Lung (tissue), 12 donors: ENCODE data around the gene HIBCH. TPM values are rescaled to one million over a fixed set of nuclear protein-coding genes. Genes with fewer than 3 reads are reported as not detected.

Source experiments
- ATAC-seq: fragments of 200-7000 bp; cut with Tn5 transposase; one replicate; pipeline ENCODE4 v1.9.1; 2020; ENCODE audit warnings: moderate number of reproducible peaks; ENCODE audit not compliant: insufficient read depth, low FRiP score
- DNase-seq, 3 donors: peaks; one replicate each; pipeline ENCODE4 v3.0.0-alpha.2; 2013 to 2017
- H3K27ac ChIP-seq, 2 donors: one replicate each; pipeline ENCODE4 v1.5.1; 2013; ENCODE audit warnings: mild to moderate bottlenecking in 2 of 2, moderate library complexity in 2 of 2, control low read depth in 1 of 2, inconsistent platforms in 1 of 2, low read depth in 1 of 2, low read length in 1 of 2
- H3K27me3 ChIP-seq, 3 donors: one replicate each; pipeline ENCODE4 v1.5.1; 2013; ENCODE audit warnings: low read length in 2 of 3; ENCODE audit not compliant: control insufficient read depth in 3 of 3, insufficient read depth in 3 of 3
- H3K36me3 ChIP-seq, 4 donors: one replicate each; pipeline ENCODE4 v1.5.1; 2013; ENCODE audit warnings: low read length in 4 of 4, mild to moderate bottlenecking in 1 of 4, moderate library complexity in 1 of 4; ENCODE audit not compliant: control insufficient read depth in 4 of 4, insufficient read depth in 4 of 4
- H3K4me1 ChIP-seq, 5 donors: one replicate each; pipeline ENCODE4 v1.5.1; 2013; ENCODE audit warnings: low read length in 5 of 5, mild to moderate bottlenecking in 2 of 5, moderate library complexity in 1 of 5; ENCODE audit not compliant: control insufficient read depth in 5 of 5, insufficient read depth in 5 of 5
- H3K4me3 ChIP-seq: one replicate; pipeline ENCODE4 v1.5.1; 2013; ENCODE audit warnings: mild to moderate bottlenecking, control low read depth, moderate library complexity
- H3K9ac ChIP-seq, 2 donors: one replicate each; pipeline ENCODE4 v1.5.1; 2013; ENCODE audit warnings: low read length in 2 of 2, control low read depth in 1 of 2; ENCODE audit not compliant: insufficient read depth in 1 of 2
- H3K9me3 ChIP-seq, 4 donors: one replicate each; pipeline ENCODE4 v1.5.1; 2013; ENCODE audit warnings: low read length in 3 of 4, mild to moderate bottlenecking in 1 of 4, moderate library complexity in 1 of 4; ENCODE audit not compliant: control insufficient read depth in 4 of 4, insufficient read depth in 3 of 4
- WGBS, 2 donors: extraction: QIAGEN DNeasy Blood & Tissue Kit; methylation state at CpG; one replicate each; pipeline ENCODE4 v1.1.7; 2013; 5-methylcytosine and 5-hydroxymethylcytosine counted together
- polyA plus RNA-seq, 2 donors: library from polyadenylated mRNA; stranded (reverse); fragments of 200-250 nt; gene quantifications; one replicate each; pipeline ENCODE4 v1.2.1, GENCODE V29; 2013
- total RNA-seq, 2 donors: library from RNA; depleted of rRNA in 1 of 2; stranded (reverse); fragments of >200 nt in 1 of 2; gene quantifications; one replicate each; pipeline ENCODE4 v1.2.1, GENCODE V29; 2014 to 2021
- TF ChIP-seq, protein P1 (sequence below): IDR thresholded peaks from 2 replicates; pipeline ENCODE4 v1.5.1; 2012; ENCODE audit warnings: mild to moderate bottlenecking; ENCODE audit errors: control extremely low read depth, extremely low read depth
- donor health status: control.
- donor health status: control.
- donor health status: Bipolar disorder and iron deficiency.
- donor health status: healthy.
- donor health status: DM: yes; HTN: yes; CAD: no.

Gene HIBCH
- total and polyA plus RNA-seq, 4 donors = 14.2 to 50.0 (median 17.9) TPM

DNA sequence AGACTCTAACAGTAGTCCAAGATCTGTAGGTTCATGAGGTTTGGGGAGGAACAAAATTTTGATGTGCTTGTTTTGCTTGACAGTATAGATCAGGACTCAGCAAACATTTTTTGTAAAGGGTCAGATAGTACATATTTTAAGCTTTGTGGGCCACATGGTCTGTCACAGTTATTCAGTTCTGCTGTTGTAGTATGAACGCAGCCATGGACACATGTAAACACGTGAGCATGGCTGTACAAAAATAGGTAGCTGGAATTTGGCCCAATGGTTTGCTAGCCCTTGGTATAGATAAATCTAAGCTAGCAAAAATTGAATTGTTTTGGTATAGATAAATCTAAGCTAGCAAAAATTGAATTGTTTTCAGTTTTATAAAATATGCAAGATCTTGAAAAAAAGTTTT is 120.5 kb downstream of the HIBCH start:
- DNase-seq (no peak), ATAC-seq (no peak)
- Histone ChIP-seq H3K9ac (no peak overlapping the region), H3K4me1 (peaks cover 0 to 12% (median 0%) of the 10 kb centered on the region in 5 donors), H3K9me3 (no peaks in the 10 kb centered on the region), H3K27ac (no peak overlapping the region), H3K36me3 (peaks cover 1 to 18% (median 6%) of the 10 kb centered on the region in 4 donors), H3K4me3 (no peak overlapping the region), H3K27me3 (no peaks in the 10 kb centered on the region)
- WGBS, 2 donors = 75 to 92% methylated on average over 2 of the region's 2 CpGs
- TF ChIP-seq, protein P1, sequence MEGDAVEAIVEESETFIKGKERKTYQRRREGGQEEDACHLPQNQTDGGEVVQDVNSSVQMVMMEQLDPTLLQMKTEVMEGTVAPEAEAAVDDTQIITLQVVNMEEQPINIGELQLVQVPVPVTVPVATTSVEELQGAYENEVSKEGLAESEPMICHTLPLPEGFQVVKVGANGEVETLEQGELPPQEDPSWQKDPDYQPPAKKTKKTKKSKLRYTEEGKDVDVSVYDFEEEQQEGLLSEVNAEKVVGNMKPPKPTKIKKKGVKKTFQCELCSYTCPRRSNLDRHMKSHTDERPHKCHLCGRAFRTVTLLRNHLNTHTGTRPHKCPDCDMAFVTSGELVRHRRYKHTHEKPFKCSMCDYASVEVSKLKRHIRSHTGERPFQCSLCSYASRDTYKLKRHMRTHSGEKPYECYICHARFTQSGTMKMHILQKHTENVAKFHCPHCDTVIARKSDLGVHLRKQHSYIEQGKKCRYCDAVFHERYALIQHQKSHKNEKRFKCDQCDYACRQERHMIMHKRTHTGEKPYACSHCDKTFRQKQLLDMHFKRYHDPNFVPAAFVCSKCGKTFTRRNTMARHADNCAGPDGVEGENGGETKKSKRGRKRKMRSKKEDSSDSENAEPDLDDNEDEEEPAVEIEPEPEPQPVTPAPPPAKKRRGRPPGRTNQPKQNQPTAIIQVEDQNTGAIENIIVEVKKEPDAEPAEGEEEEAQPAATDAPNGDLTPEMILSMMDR = no peak

DNA sequence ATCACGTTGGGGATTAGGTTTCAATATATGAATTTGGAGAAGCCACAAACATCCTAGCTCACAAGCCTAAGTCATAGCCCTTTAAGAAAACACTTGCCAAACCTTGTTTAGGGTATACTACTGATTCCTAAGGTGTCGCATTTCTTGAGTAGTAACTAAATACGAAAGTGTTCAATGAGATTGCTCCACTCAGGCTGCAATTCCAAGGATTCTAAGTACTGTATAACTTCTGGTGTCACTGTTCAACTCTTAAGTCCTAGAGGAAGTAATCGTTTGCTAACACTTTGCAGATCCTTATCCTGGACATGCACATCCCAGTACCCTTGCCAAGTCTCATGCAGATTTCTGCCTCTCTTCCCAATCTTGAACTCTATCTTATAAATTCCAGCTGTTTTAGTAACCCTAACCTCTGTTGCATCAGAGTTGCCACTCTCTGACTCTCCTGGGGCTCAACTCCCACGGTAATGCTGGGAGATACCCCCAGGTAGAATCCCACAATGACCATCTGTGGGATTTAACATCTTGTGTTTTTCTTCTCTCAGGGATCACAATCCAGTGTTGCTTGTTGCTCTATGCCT is 122.4 kb downstream of the HIBCH start:
- Histone ChIP-seq H3K27ac (no peak overlapping the region), H3K4me3 (no peak overlapping the region), H3K9me3 (no peaks in the 10 kb centered on the region), H3K36me3 (peaks cover 1 to 13% (median 4%) of the 10 kb centered on the region in 4 donors), H3K4me1 (peaks cover 0 to 12% (median 0%) of the 10 kb centered on the region in 5 donors), H3K27me3 (no peaks in the 10 kb centered on the region), H3K9ac (no peak overlapping the region)
- TF ChIP-seq, protein P1 = no peak
- ATAC-seq = no peak
- DNase-seq = no peak
- WGBS, 2 donors = 76 to 84% methylated on average over 5 of the region's 5 CpGs

DNA sequence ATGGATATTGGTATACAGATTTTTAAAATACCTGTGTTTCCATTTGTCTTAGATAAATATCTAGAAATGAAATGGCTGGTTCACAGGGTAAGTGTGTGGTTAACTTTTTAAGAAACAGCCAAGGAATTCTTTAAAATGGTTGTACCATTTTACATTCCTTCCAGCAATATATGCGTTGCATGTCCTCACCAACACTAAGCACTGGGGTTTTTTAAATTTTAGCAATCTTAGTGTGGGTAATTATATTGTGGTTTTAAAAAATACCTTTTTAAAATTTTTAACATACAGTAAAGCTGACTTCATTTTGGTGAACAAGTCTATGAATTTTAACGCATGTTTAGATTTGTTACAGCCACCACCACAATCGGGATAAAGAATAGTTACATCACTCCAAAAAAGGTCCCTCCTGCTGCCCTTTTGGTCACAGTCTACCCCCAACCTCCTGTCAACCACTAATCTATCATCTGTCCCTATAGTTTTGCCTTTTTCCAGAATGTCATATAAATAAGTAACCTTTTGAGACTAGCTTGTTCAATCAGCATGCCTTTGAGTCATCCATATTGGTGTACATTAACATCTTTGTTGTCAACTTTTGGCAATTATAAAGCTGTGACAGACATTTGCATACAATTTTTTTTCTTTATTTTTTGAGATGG is 129.0 kb downstream of the HIBCH start:
- no peak overlapping the region for H3K4me3 ChIP-seq
- no peak overlapping the region for H3K9ac ChIP-seq
- WGBS, 2 donors = 96 to 99% methylated on average over 3 of the region's 3 CpGs
- no peaks in the 10 kb centered on the region for H3K27me3 ChIP-seq
- no peak overlapping the region for H3K27ac ChIP-seq
- H3K36me3 ChIP-seq = no peaks in the 10 kb centered on the region
- H3K9me3 ChIP-seq = no peaks in the 10 kb centered on the region
- ATAC-seq (no peak), DNase-seq (no peak)
- TF ChIP-seq, protein P1 = no peak
- no peaks in the 10 kb centered on the region for H3K4me1 ChIP-seq
